ENCODE results near the gene MST1. TPM values are rescaled to one million over a fixed set of nuclear protein-coding genes. Genes with fewer than 3 reads are reported as not detected.

MST1 gene
- polyA plus RNA-seq, 1 donor from 2014 or later: 1.3 TPM

- no peaks in the 10 kb centered on the region for H3K27me3 Mint-ChIP-seq
- peaks cover 1% of the 10 kb centered on the region for H3K36me3 Mint-ChIP-seq
- peak overlapping the region in 1 of 4 donors; percentile 36 for H3K4me3 Mint-ChIP-seq
- H3K4me1 Mint-ChIP-seq: peaks cover 3 to 8% (median 7%) of the 10 kb centered on the region in 3 donors
- H3K9me3 Mint-ChIP-seq: no peaks in the 10 kb centered on the region
- H3K27ac Mint-ChIP-seq: no peak overlapping the region
These were observed 35.7 kb downstream of the MST1 start for GRCh38 chr3:49653621-49654020.

GRCh38 chr3:49652903-49653415, 36.3 kb downstream of the MST1 start:
- Mint-ChIP-seq H3K9me3 (no peaks in the 10 kb centered on the region), H3K27me3 (no peaks in the 10 kb centered on the region), H3K27ac (no peak overlapping the region), H3K36me3 (no peaks in the 10 kb centered on the region), H3K4me3 (no peak overlapping the region), H3K4me1 (peaks cover 2 to 7% (median 5%) of the 10 kb centered on the region in 3 donors)

- H3K4me1 Mint-ChIP-seq: peaks cover 2 to 7% (median 5%) of the 10 kb centered on the region in 3 donors
- no peak overlapping the region for H3K4me3 Mint-ChIP-seq
- no peaks in the 10 kb centered on the region for H3K9me3 Mint-ChIP-seq
- H3K27ac Mint-ChIP-seq: no peak overlapping the region
- H3K27me3 Mint-ChIP-seq: no peaks in the 10 kb centered on the region
- H3K36me3 Mint-ChIP-seq: no peaks in the 10 kb centered on the region
These were observed 36.9 kb downstream of the MST1 start for GRCh38 chr3:49652218-49652902.

- Mint-ChIP-seq H3K9me3 (no peaks in the 10 kb centered on the region), H3K4me3 (peak overlapping the region in 1 of 4 donors; percentile 8), H3K27ac (no peak overlapping the region), H3K27me3 (no peaks in the 10 kb centered on the region), H3K4me1 (peaks cover 2 to 5% (median 4%) of the 10 kb centered on the region in 3 donors), H3K36me3 (no peaks in the 10 kb centered on the region)
These were observed 38.6 kb downstream of the MST1 start for GRCh38 chr3:49650637-49651036.

- H3K27me3 Mint-ChIP-seq: no peaks in the 10 kb centered on the region
- H3K36me3 Mint-ChIP-seq: no peaks in the 10 kb centered on the region
- peaks cover 2 to 5% (median 4%) of the 10 kb centered on the region in 3 donors for H3K4me1 Mint-ChIP-seq
- H3K9me3 Mint-ChIP-seq: no peaks in the 10 kb centered on the region
- no peak overlapping the region for H3K4me3 Mint-ChIP-seq
- H3K27ac Mint-ChIP-seq: no peak overlapping the region
These were observed 39.1 kb downstream of the MST1 start for GRCh38 chr3:49650177-49650576.

GRCh38 chr3:49649576-49649975, 39.7 kb downstream of the MST1 start:
- Mint-ChIP-seq H3K4me3 (no peak overlapping the region), H3K27me3 (no peaks in the 10 kb centered on the region), H3K4me1 (peaks cover under 1 to 2% (median under 1%) of the 10 kb centered on the region in 3 donors), H3K36me3 (no peaks in the 10 kb centered on the region), H3K27ac (no peak overlapping the region), H3K9me3 (no peaks in the 10 kb centered on the region)

GRCh38 chr3:49648354-49649019, 40.8 kb downstream of the MST1 start:
- Mint-ChIP-seq H3K27me3 (no peaks in the 10 kb centered on the region), H3K4me1 (no peaks in the 10 kb centered on the region), H3K4me3 (no peak overlapping the region), H3K27ac (no peak overlapping the region), H3K36me3 (no peaks in the 10 kb centered on the region), H3K9me3 (no peaks in the 10 kb centered on the region)

- Mint-ChIP-seq H3K36me3 (no peaks in the 10 kb centered on the region), H3K4me1 (no peaks in the 10 kb centered on the region), H3K4me3 (no peak overlapping the region), H3K9me3 (no peaks in the 10 kb centered on the region), H3K27ac (no peak overlapping the region), H3K27me3 (no peaks in the 10 kb centered on the region)
These were observed 41.5 kb downstream of the MST1 start for GRCh38 chr3:49647741-49648140.

GRCh38 chr3:49646236-49646635, 43.0 kb downstream of the MST1 start:
- no peaks in the 10 kb centered on the region for H3K27me3 Mint-ChIP-seq
- no peaks in the 10 kb centered on the region for H3K9me3 Mint-ChIP-seq
- H3K36me3 Mint-ChIP-seq: no peaks in the 10 kb centered on the region
- H3K27ac Mint-ChIP-seq: no peak overlapping the region
- no peaks in the 10 kb centered on the region for H3K4me1 Mint-ChIP-seq
- no peak overlapping the region for H3K4me3 Mint-ChIP-seq

- Mint-ChIP-seq H3K4me1 (no peaks in the 10 kb centered on the region), H3K36me3 (no peaks in the 10 kb centered on the region), H3K9me3 (no peaks in the 10 kb centered on the region), H3K4me3 (no peak overlapping the region), H3K27ac (no peak overlapping the region), H3K27me3 (no peaks in the 10 kb centered on the region)
These were observed 44.6 kb downstream of the MST1 start for GRCh38 chr3:49644684-49645083.

- Mint-ChIP-seq H3K27ac (no peak overlapping the region), H3K9me3 (no peaks in the 10 kb centered on the region), H3K27me3 (no peaks in the 10 kb centered on the region), H3K4me3 (no peak overlapping the region), H3K4me1 (no peaks in the 10 kb centered on the region), H3K36me3 (no peaks in the 10 kb centered on the region)
These were observed 46.5 kb downstream of the MST1 start for GRCh38 chr3:49642708-49643145.

GRCh38 chr3:49641921-49642707, 47.2 kb downstream of the MST1 start:
- H3K27ac Mint-ChIP-seq: peak overlapping the region in 2 of 3 donors; percentile 53 to 55

GRCh38 chr3:49641292-49641691, 48.0 kb downstream of the MST1 start:
- no peaks in the 10 kb centered on the region for H3K4me1 Mint-ChIP-seq
- H3K27ac Mint-ChIP-seq: peak overlapping the region in 1 of 3 donors; percentile 55
- H3K4me3 Mint-ChIP-seq: no peak overlapping the region
- H3K36me3 Mint-ChIP-seq: no peaks in the 10 kb centered on the region
- no peaks in the 10 kb centered on the region for H3K9me3 Mint-ChIP-seq
- no peaks in the 10 kb centered on the region for H3K27me3 Mint-ChIP-seq

More at GRCh38 chr3:49641921-49642707, 47.2 kb downstream of the MST1 start:
- Mint-ChIP-seq H3K9me3 (no peaks in the 10 kb centered on the region), H3K27me3 (no peaks in the 10 kb centered on the region), H3K4me3 (no peak overlapping the region), H3K36me3 (no peaks in the 10 kb centered on the region), H3K4me1 (no peaks in the 10 kb centered on the region)

GRCh38 chr3:49639551-49639950, 49.7 kb downstream of the MST1 start:
- Mint-ChIP-seq H3K36me3 (no peaks in the 10 kb centered on the region), H3K4me1 (peaks cover 0 to 2% (median 0%) of the 10 kb centered on the region in 3 donors), H3K27me3 (no peaks in the 10 kb centered on the region), H3K27ac (peak overlapping the region in 1 of 3 donors; percentile 7), H3K9me3 (no peaks in the 10 kb centered on the region), H3K4me3 (no peak overlapping the region)

- Mint-ChIP-seq H3K4me3 (no peak overlapping the region), H3K9me3 (no peaks in the 10 kb centered on the region), H3K27ac (no peak overlapping the region), H3K27me3 (no peaks in the 10 kb centered on the region), H3K4me1 (peaks cover 0 to 4% (median 0%) of the 10 kb centered on the region in 3 donors), H3K36me3 (no peaks in the 10 kb centered on the region)
These were observed 50.8 kb downstream of the MST1 start for GRCh38 chr3:49638445-49638844.
